A673 (cell line): ENCODE data around the gene HCAR3. TPM values are rescaled to one million over a fixed set of nuclear protein-coding genes. Genes with fewer than 3 reads are reported as not detected.

Experiments used
- BruUV-seq: library from RNA; stranded (reverse); fragments of 400-500 nt; replicated peaks from 2 replicates; lab custom pipeline; 2021; lab: Mats Ljungman, UMichigan
- CTCF ChIA-PET: fragments of 300-600 bp; sonication (Branson Sonifier 250); formaldehyde crosslinking; loops from one replicate; lab custom pipeline; 2022; ENCODE audit warnings: antibody characterized with exemption; lab: Charles Lee
- POLR2A ChIA-PET: fragments of 300-600 bp; sonication (Branson Sonifier 250); formaldehyde crosslinking; loops from one replicate; lab custom pipeline; 2022; ENCODE audit warnings: antibody characterized with exemption; ENCODE audit not compliant: low non-redundant PET; lab: Charles Lee
- DNase-seq: peaks from one replicate; pipeline ENCODE4 v3.0.0-alpha.2; 2015; ENCODE audit warnings: low spot score
- H3K27ac ChIP-seq: fragments of 200-600 bp; sonication (generic); 2 replicates; pipeline ENCODE4 v1.5.1; 2016; ENCODE audit warnings: mixed run types, low read depth, mild to moderate bottlenecking, mixed read lengths, antibody characterized with exemption, low read length; ENCODE audit not compliant: poor library complexity, severe bottlenecking
- H3K27me3 ChIP-seq: fragments of 200-600 bp; sonication (generic); replicated peaks from 2 replicates; pipeline ENCODE4 v1.6.1; 2017; ENCODE audit warnings: mixed run types, low read depth, mild to moderate bottlenecking, mixed read lengths, antibody characterized with exemption, low read length; ENCODE audit not compliant: insufficient read depth, poor library complexity
- H3K36me3 ChIP-seq: fragments of 200-600 bp; sonication (generic); 2 replicates; pipeline ENCODE4 v1.6.1; 2016; ENCODE audit warnings: mixed run types, mild to moderate bottlenecking, mixed read lengths, antibody characterized with exemption, low read length; ENCODE audit not compliant: insufficient read depth, poor library complexity, severe bottlenecking
- H3K4me1 ChIP-seq: fragments of 200-600 bp; sonication (generic); 2 replicates; pipeline ENCODE4 v1.6.1; 2017; ENCODE audit warnings: mixed run types, mild to moderate bottlenecking, mixed read lengths, antibody characterized with exemption, low read length; ENCODE audit not compliant: insufficient read depth, poor library complexity, severe bottlenecking
- H3K4me3 ChIP-seq: fragments of 200-600 bp; sonication (generic); 2 replicates; pipeline ENCODE4 v1.5.1; 2016; ENCODE audit warnings: low read depth, mixed run types, mild to moderate bottlenecking, mixed read lengths, low read length; ENCODE audit not compliant: poor library complexity, severe bottlenecking
- H3K9me3 ChIP-seq: fragments of 200-600 bp; sonication (generic); 2 replicates; pipeline ENCODE4 v1.6.1; 2016; ENCODE audit warnings: mixed run types, low read depth, mild to moderate bottlenecking, mixed read lengths, antibody characterized with exemption, low read length; ENCODE audit not compliant: poor library complexity, severe bottlenecking
- EZH2 ChIP-seq: fragments of 200-600 bp; sonication (generic); IDR thresholded peaks from 2 replicates; pipeline ENCODE4 v1.6.1; 2017; ENCODE audit warnings: borderline replicate concordance, low read depth, mild to moderate bottlenecking, mixed read lengths, antibody characterized with exemption, low read length; ENCODE audit not compliant: poor library complexity, severe bottlenecking
- intact Hi-C: fragments of 100-400 bp; cut with micrococcal nuclease; formaldehyde crosslinking; loops from one replicate; pipeline ENCODE4 v1.10.0; 2022; ENCODE audit not compliant: unreplicated experiment
- total RNA-seq: library from RNA; stranded (reverse); gene quantifications from 2 replicates; pipeline ENCODE4 v1.2.3, GENCODE V29; 2021
- TF ChIP-seq, protein P1 (sequence below): fragments of 300-800, 200-600 bp; sonication (generic); conservative IDR thresholded peaks from 2 replicates; pipeline ENCODE4 v1.5.1; 2017; ENCODE audit warnings: low read depth, mild to moderate bottlenecking, antibody characterized with exemption, low read length, moderate library complexity, mixed read lengths

HCAR3 gene
- total RNA-seq, 1 experiment from 2014 or later, result not detected

DNA sequence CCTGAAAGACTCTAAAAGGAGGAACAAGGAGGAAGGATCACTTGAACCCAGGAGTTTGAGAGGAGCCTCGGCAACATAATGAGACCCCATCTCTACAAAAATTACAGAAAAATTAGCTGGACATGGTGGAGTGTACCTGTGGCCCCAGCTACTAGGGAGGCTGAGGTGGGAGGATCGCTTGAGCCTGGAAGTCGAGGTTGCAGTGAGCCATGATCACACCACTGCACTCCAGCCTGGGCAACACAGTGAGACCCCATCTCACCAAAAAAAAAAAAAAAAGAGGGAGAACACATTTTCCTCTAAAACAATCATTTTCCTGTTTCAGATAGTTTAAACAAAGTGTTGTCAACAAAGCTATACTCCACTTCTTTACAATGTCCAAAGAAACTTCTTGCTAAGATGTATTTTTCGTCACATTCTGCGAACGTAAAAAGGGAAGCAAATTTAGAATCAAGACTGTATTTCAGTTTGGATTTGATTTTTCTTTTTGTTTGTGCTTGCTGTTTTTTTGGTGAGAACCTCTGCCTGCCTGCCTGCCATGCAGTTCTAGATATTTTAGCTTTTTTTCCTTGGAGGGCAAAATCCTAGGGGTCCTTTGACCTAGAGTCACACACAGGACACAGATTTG, 9.0 kb upstream of the HCAR3 start:
- Histone ChIP-seq H3K4me3 (no peak overlapping the region), H3K27ac (no peak overlapping the region), H3K9me3 (no peaks in the 10 kb centered on the region), H3K4me1 (peaks cover 6% of the 10 kb centered on the region), H3K27me3 (no peaks in the 10 kb centered on the region), H3K36me3 (no peaks in the 10 kb centered on the region)
- POLR2A ChIA-PET, result interaction anchor here (0.6 kb wide), 1 partner anchor 108 kb away, joined by 8 read pairs; no protein-coding TSS in a partner anchor
- no TSS peak for BruUV-seq
- TF ChIP-seq, protein P1, sequence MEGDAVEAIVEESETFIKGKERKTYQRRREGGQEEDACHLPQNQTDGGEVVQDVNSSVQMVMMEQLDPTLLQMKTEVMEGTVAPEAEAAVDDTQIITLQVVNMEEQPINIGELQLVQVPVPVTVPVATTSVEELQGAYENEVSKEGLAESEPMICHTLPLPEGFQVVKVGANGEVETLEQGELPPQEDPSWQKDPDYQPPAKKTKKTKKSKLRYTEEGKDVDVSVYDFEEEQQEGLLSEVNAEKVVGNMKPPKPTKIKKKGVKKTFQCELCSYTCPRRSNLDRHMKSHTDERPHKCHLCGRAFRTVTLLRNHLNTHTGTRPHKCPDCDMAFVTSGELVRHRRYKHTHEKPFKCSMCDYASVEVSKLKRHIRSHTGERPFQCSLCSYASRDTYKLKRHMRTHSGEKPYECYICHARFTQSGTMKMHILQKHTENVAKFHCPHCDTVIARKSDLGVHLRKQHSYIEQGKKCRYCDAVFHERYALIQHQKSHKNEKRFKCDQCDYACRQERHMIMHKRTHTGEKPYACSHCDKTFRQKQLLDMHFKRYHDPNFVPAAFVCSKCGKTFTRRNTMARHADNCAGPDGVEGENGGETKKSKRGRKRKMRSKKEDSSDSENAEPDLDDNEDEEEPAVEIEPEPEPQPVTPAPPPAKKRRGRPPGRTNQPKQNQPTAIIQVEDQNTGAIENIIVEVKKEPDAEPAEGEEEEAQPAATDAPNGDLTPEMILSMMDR, result no peak
- TF ChIP-seq EZH2, result no peak
- CTCF ChIA-PET, result no interaction called here
- intact Hi-C loops, result no loop called here
- no peak for DNase-seq

DNA sequence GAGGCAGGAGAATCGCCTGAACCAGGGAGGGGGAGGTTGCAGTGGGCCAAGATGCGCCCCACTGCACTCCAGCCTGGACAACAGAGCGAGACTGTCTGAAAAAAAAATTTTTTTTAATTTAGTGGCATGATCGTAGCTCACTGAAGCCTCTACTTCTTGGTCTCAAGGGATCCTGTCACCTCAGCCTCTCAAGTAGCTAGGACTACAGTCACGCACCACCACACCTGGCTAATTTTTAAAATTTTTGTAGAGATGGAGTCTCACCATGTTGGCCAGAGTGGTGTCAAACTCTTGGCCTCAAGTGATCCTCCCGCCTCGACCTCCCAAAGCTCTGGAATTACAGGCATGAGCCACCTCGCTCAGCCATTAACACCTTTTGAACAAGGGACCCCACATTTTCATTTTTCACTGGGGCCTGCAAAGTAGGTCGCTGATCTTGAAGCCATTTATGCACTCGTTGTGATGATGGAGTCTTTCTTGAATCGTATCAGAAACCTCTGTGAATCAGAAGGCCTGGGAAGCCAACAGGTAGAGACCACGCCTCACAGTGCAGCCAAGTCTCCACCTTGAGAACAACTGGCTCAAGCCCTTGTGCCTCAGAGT, 8.1 kb upstream of the HCAR3 start:
- Histone ChIP-seq H3K9me3 (no peaks in the 10 kb centered on the region), H3K27ac (no peak overlapping the region), H3K36me3 (no peaks in the 10 kb centered on the region), H3K4me1 (no peaks in the 10 kb centered on the region), H3K27me3 (no peaks in the 10 kb centered on the region), H3K4me3 (no peak overlapping the region)
- no peak for TF ChIP-seq EZH2
- TF ChIP-seq, protein P1, result no peak
- DNase-seq, result no peak
- POLR2A ChIA-PET, result no interaction called here
- intact Hi-C loops, result no loop called here
- CTCF ChIA-PET, result no interaction called here
- no TSS peak for BruUV-seq

DNA sequence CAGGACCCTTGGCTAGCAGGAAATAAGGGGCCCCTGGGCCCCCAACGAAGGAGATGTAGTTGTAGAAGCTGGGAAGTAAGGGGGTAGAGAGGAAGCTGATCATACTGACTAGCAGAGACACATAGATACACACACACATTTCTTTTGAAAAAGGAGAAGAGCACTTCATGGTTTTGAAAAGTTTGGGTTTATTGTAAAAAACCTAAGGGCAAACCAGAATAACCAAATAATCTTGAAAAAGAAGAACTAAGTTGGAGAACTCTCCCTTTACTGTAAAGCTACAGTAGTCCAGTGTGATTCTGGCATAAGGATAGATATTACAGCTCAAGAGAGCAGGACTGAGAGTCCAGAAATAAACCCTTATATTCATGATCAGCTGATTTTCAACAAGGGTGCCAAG, 5.8 kb upstream of the HCAR3 start:
- Histone ChIP-seq H3K4me1 (no peaks in the 10 kb centered on the region), H3K4me3 (no peak overlapping the region), H3K27me3 (no peaks in the 10 kb centered on the region), H3K36me3 (no peaks in the 10 kb centered on the region), H3K9me3 (no peaks in the 10 kb centered on the region), H3K27ac (no peak overlapping the region)
- ChIA-PET CTCF (no interaction called here), POLR2A (no interaction called here)
- TF ChIP-seq, protein P1, result no peak
- TF ChIP-seq EZH2, result no peak
- intact Hi-C loops, result no loop called here
- DNase-seq, result no peak
- no TSS peak for BruUV-seq
